ENCODE measurements around the gene ALDH3A1.

Gene ALDH3A1

GRCh38 chr17:19744922-19745757 lies 3.0 kb downstream of the ALDH3A1 start:
- no peaks in the 10 kb centered on the region for H3K36me3 Mint-ChIP-seq (ENCODE audit: low read depth)
- peaks cover 35% of the 10 kb centered on the region for H3K27me3 Mint-ChIP-seq (ENCODE audit: low read depth)
- H3K4me1 Mint-ChIP-seq, result peaks cover 16% of the 10 kb centered on the region
- H3K4me3 Mint-ChIP-seq, result peak overlapping the region; percentile 69 to 72 (median 70)
- H3K27ac Mint-ChIP-seq, result no peak overlapping the region
- H3K9me3 Mint-ChIP-seq, result no peaks in the 10 kb centered on the region
- peak; percentile 95 to 97 (median 96) for TF ChIP-seq CTCF (IDR thresholded peaks at IDR 0.05; ENCODE audit: unreplicated experiment in 3 of 3)

- Mint-ChIP-seq H3K36me3 (ENCODE audit: low read depth) (no peaks in the 10 kb centered on the region), H3K9me3 (no peaks in the 10 kb centered on the region), H3K4me1 (peaks cover 16% of the 10 kb centered on the region), H3K27me3 (ENCODE audit: low read depth) (peaks cover 35% of the 10 kb centered on the region), H3K4me3 (peak overlapping the region; percentile 75 to 83 (median 79)), H3K27ac (no peak overlapping the region)
- TF ChIP-seq CTCF (IDR thresholded peaks at IDR 0.05; ENCODE audit: unreplicated experiment in 3 of 3), result no peak
Observed at GRCh38 chr17:19744492-19744891, 3.6 kb downstream of the ALDH3A1 start.

GRCh38 chr17:19743101-19744100 lies 4.7 kb downstream of the ALDH3A1 start:
- peaks cover 6% of the 10 kb centered on the region for H3K4me1 Mint-ChIP-seq
- peaks cover 29% of the 10 kb centered on the region for H3K27me3 Mint-ChIP-seq (ENCODE audit: low read depth)
- H3K4me3 Mint-ChIP-seq, result peak overlapping the region; percentile 51 to 83 (median 62)
- H3K9me3 Mint-ChIP-seq, result no peaks in the 10 kb centered on the region
- no peaks in the 10 kb centered on the region for H3K36me3 Mint-ChIP-seq (ENCODE audit: low read depth)
- no peak for TF ChIP-seq CTCF (IDR thresholded peaks at IDR 0.05; ENCODE audit: unreplicated experiment in 3 of 3)
- no peak overlapping the region for H3K27ac Mint-ChIP-seq

GRCh38 chr17:19742495-19742894 lies 5.6 kb downstream of the ALDH3A1 start:
- TF ChIP-seq CTCF (IDR thresholded peaks at IDR 0.05; ENCODE audit: unreplicated experiment in 3 of 3), result no peak

GRCh38 chr17:19741832-19742457 lies 6.2 kb downstream of the ALDH3A1 start:
- Mint-ChIP-seq H3K4me3 (no peak overlapping the region), H3K27ac (no peak overlapping the region), H3K27me3 (ENCODE audit: low read depth) (peaks cover 23% of the 10 kb centered on the region), H3K4me1 (no peaks in the 10 kb centered on the region), H3K9me3 (no peaks in the 10 kb centered on the region), H3K36me3 (ENCODE audit: low read depth) (no peaks in the 10 kb centered on the region)
- no peak for TF ChIP-seq CTCF (IDR thresholded peaks at IDR 0.05; ENCODE audit: unreplicated experiment in 3 of 3)

More at GRCh38 chr17:19742495-19742894, 5.6 kb downstream of the ALDH3A1 start:
- H3K4me1 Mint-ChIP-seq, result no peaks in the 10 kb centered on the region
- no peak overlapping the region for H3K27ac Mint-ChIP-seq
- peaks cover 23% of the 10 kb centered on the region for H3K27me3 Mint-ChIP-seq (ENCODE audit: low read depth)
- no peaks in the 10 kb centered on the region for H3K9me3 Mint-ChIP-seq
- no peaks in the 10 kb centered on the region for H3K36me3 Mint-ChIP-seq (ENCODE audit: low read depth)
- H3K4me3 Mint-ChIP-seq, result peak overlapping the region in 2 of 3 experiments; percentile 26 to 73
